Heart left ventricle (tissue), 13 donors: ENCODE data around the gene RPA3.
"Not testable (repeated sequence)": the region's sequence is repeated elsewhere in the genome, so short reads cannot be mapped to it uniquely, and the experiment has no call there.

Source experiments
- CTCF ChIP-seq, 12 donors: fragments of 200-600 bp; sonication (generic) in 4 of 12; IDR thresholded peaks; one replicate each; pipeline versions ENCODE4 v1.5.0 to v1.8.0; 2018 to 2022; ENCODE audit warnings: antibody characterized with exemption in 12 of 12, mild to moderate bottlenecking in 5 of 12
- POLR2A ChIP-seq, 2 donors: fragments of 450-650 bp; IDR thresholded peaks; one replicate each; pipeline ENCODE4 v1.6.1; 2017; ENCODE audit warnings: antibody characterized with exemption in 2 of 2, mild to moderate bottlenecking in 2 of 2, moderate library complexity in 2 of 2
- donor health status: ischemic (EF 13 %, LVEDD 7.1; RV severe dilation, severe dysfunction).
- donor health status: DM: no; HTN: yes; CAD: no.
- donor health status: DM: no; HTN: no; CAD: no.
- donor health status: ischemic (EF 25% LVEDD 6.9; RV normal size, moderate dysfunction).
- donor health status: ischemic (EF 25% LVEDD 5.7; RV mildly dilated, moderate dysfunction).
- donor health status: ischemic (EF 35%, LVEDD 5.7; RV mildly dilated, moderate dysfunction).
- donor health status: nonischemic (EF 11% LVEDD 7.7; RV severe dilation, severe dysfunction).
- donor health status: DM: yes; HTN: yes; CAD: no.
- donor health status: PGD.
- donor health status: ischemic (EF 29% LVEDD 5.4; RV normal size, mild dysfunction).
- donor health status: nonischemic (EF 23%, LVEDD 6.1; RV moderate dilation, normal function).

- not testable (repeated sequence) for TF ChIP-seq CTCF, POLR2A (IDR thresholded peaks at IDR 0.05)
Measured at GRCh38 chr7:7656459-7656858, 61.9 kb downstream of the RPA3 start.
